Stimulated activated CD4-positive, alpha-beta T cell treated with anti-CD3 and anti-CD28 coated beads, Interleukin-1b, Interleukin-23, amount 100 ng/mL, for 4 hours (primary cell): ENCODE results near the gene PRRG1.
"Not testable (repeated sequence)": the region's sequence is repeated elsewhere in the genome, so short reads cannot be mapped to it uniquely, and the experiment has no call there.

Experiments
- DNase-seq, 2 donors: peaks; one replicate each; pipeline ENCODE4 v3.0.0-alpha.2; 2020; ENCODE audit warnings: low read depth in 2 of 2

The PRRG1 gene

GRCh38 chrX:37349221-37350033 is at the start of gene PRRG1:
PRRG1 (plus strand) TSS chrX:37349364; CDS start chrX:37406250, 56,886 bp downstream.
- DNase-seq: no peak

- DNase-seq: no peak
Observed at GRCh38 chrX:37302569-37302968, 46.6 kb upstream of the PRRG1 start.

- DNase-seq: not testable (repeated sequence)
Observed at GRCh38 chrX:37305238-37305637, 43.9 kb upstream of the PRRG1 start.

GRCh38 chrX:37314531-37314930 is 34.6 kb upstream of the PRRG1 start:
- DNase-seq: no peak

GRCh38 chrX:37315511-37316248 is 33.5 kb upstream of the PRRG1 start:
- no peak for DNase-seq

- DNase-seq: no peak
Observed at GRCh38 chrX:37320541-37321203, 28.5 kb upstream of the PRRG1 start.

GRCh38 chrX:37330642-37331041 is 18.5 kb upstream of the PRRG1 start:
- no peak for DNase-seq

- no peak for DNase-seq
Observed at GRCh38 chrX:37331546-37331945, 17.6 kb upstream of the PRRG1 start.

GRCh38 chrX:37332055-37332454 is 17.1 kb upstream of the PRRG1 start:
- no peak for DNase-seq

GRCh38 chrX:37332987-37333658 is 16.0 kb upstream of the PRRG1 start:
- no peak for DNase-seq

GRCh38 chrX:37347420-37347819 is 1.7 kb upstream of the PRRG1 start:
- no peak for DNase-seq

GRCh38 chrX:37348231-37348970 is 763 bp upstream of the PRRG1 start:
- no peak for DNase-seq

GRCh38 chrX:37348971-37349220 is 268 bp upstream of the PRRG1 start:
- no peak for DNase-seq

GRCh38 chrX:37350034-37350365 is 836 bp downstream of the PRRG1 start:
- no peak for DNase-seq

- DNase-seq: no peak
Observed at GRCh38 chrX:37353646-37354045, 4.5 kb downstream of the PRRG1 start.

- no peak for DNase-seq
Observed at GRCh38 chrX:37357436-37357835, 8.3 kb downstream of the PRRG1 start.

GRCh38 chrX:37361596-37361995 is 12.4 kb downstream of the PRRG1 start:
- DNase-seq: no peak

- no peak for DNase-seq
Observed at GRCh38 chrX:37364666-37365065, 15.5 kb downstream of the PRRG1 start.

GRCh38 chrX:37367946-37368345 is 18.8 kb downstream of the PRRG1 start:
- DNase-seq: no peak

GRCh38 chrX:37370499-37371141 is 21.5 kb downstream of the PRRG1 start:
- DNase-seq: no peak

- DNase-seq: no peak
Observed at GRCh38 chrX:37371578-37371991, 22.4 kb downstream of the PRRG1 start.
